HG03097 (cell line): ENCODE measurements around the gene FAM98C.
"Not testable (repeated sequence)": the region's sequence is repeated elsewhere in the genome, so short reads cannot be mapped to it uniquely, and the experiment has no call there.

Experiments
- ATAC-seq: cut with Tn5 transposase; IDR thresholded peaks from one replicate; pipeline ENCODE4 v1.9.1; 2021; ENCODE audit not compliant: unreplicated experiment, low FRiP score

The FAM98C gene

GRCh38 chr19:38424272-38424671 lies 21.4 kb downstream of the FAM98C start:
- ATAC-seq: no peak

GRCh38 chr19:38425222-38425809 lies 22.4 kb downstream of the FAM98C start:
- no peak for ATAC-seq

GRCh38 chr19:38425810-38426466 lies 23.0 kb downstream of the FAM98C start, which contains the start of gene RASGRP4:
RASGRP4 (minus strand) TSS chr19:38426219; CDS start chr19:38426091, 128 bp downstream.
- no peak for ATAC-seq

- not testable (repeated sequence) for ATAC-seq
These were observed 24.3 kb downstream of the FAM98C start for GRCh38 chr19:38427035-38427677.

- ATAC-seq: no peak
These were observed 26.3 kb downstream of the FAM98C start for GRCh38 chr19:38429055-38429810.

GRCh38 chr19:38429811-38430156 lies 26.9 kb downstream of the FAM98C start:
- ATAC-seq: no peak

GRCh38 chr19:38430931-38431330 lies 28.0 kb downstream of the FAM98C start:
- no peak for ATAC-seq

- no peak for ATAC-seq
These were observed 30.4 kb downstream of the FAM98C start, which contains the start of gene RYR1 for GRCh38 chr19:38433268-38433733. RYR1 (plus strand) TSS chr19:38433691; CDS start chr19:38433830, 139 bp downstream.

GRCh38 chr19:38434549-38435051 lies 31.7 kb downstream of the FAM98C start:
- ATAC-seq: no peak

GRCh38 chr19:38437295-38437694 lies 34.4 kb downstream of the FAM98C start:
- ATAC-seq: no peak

- no peak for ATAC-seq
These were observed 35.0 kb downstream of the FAM98C start for GRCh38 chr19:38437917-38438316.

- ATAC-seq: no peak
These were observed 37.7 kb downstream of the FAM98C start for GRCh38 chr19:38440592-38440991.

GRCh38 chr19:38441657-38442348 lies 38.9 kb downstream of the FAM98C start:
- ATAC-seq: no peak

GRCh38 chr19:38442736-38443135 lies 39.8 kb downstream of the FAM98C start:
- ATAC-seq: no peak

GRCh38 chr19:38443458-38443999 lies 40.6 kb downstream of the FAM98C start:
- ATAC-seq: no peak

GRCh38 chr19:38444026-38444425 lies 41.1 kb downstream of the FAM98C start:
- no peak for ATAC-seq

- no peak for ATAC-seq
These were observed 42.5 kb downstream of the FAM98C start for GRCh38 chr19:38445362-38445761.

- no peak for ATAC-seq
These were observed 45.3 kb downstream of the FAM98C start for GRCh38 chr19:38448225-38448624.

GRCh38 chr19:38449518-38449917 lies 46.6 kb downstream of the FAM98C start:
- ATAC-seq: no peak

- no peak for ATAC-seq
These were observed 48.1 kb downstream of the FAM98C start for GRCh38 chr19:38451036-38451435.
